PFSK-1 (cell line): Measurements from ENCODE around the gene GOLGA6B. TPM values are rescaled to one million over a fixed set of nuclear protein-coding genes. Genes with fewer than 3 reads are reported as not detected.
"Not testable (repeated sequence)": the region's sequence is repeated elsewhere in the genome, so short reads cannot be mapped to it uniquely, and the experiment has no call there.

ENCODE experiments used
- FOXP2 ChIP-seq: optimal IDR thresholded peaks from 2 replicates; pipeline ENCODE3; 2011; ENCODE audit warnings: borderline replicate concordance, control low read depth, inconsistent platforms; ENCODE audit not compliant: insufficient read depth; ENCODE audit errors: extremely low read length, extremely low read depth
- POLR2AphosphoS5 ChIP-seq: IDR thresholded peaks from 2 replicates; pipeline ENCODE4 v1.6.1; 2012; ENCODE audit warnings: low read depth, mild to moderate bottlenecking, control low read depth, low read length, moderate library complexity
- REST ChIP-seq, 2 experiments: IDR thresholded peaks; 2 replicates each; pipeline versions ENCODE4 v1.6.1 to v1.8.0; 2011 to 2012; ENCODE audit warnings: low read depth in 2 of 2, low read length in 2 of 2, control low read depth in 1 of 2, inconsistent platforms in 1 of 2, mild to moderate bottlenecking in 1 of 2, moderate library complexity in 1 of 2; ENCODE audit not compliant: insufficient read depth in 1 of 2
- SIN3A ChIP-seq: IDR thresholded peaks from 2 replicates; pipeline ENCODE4 v1.6.1; 2012; ENCODE audit warnings: mild to moderate bottlenecking, low read length, moderate library complexity, borderline replicate concordance; ENCODE audit not compliant: insufficient read depth
- TAF1 ChIP-seq: IDR thresholded peaks from 2 replicates; pipeline ENCODE4 v1.6.1; 2012; ENCODE audit warnings: low read length, control low read depth, borderline replicate concordance; ENCODE audit not compliant: insufficient read depth
- polyA plus RNA-seq: library from polyadenylated mRNA; unstranded; fragments of >200 nt; gene quantifications from one replicate; pipeline ENCODE4 v1.2.1, GENCODE V29; 2012; ENCODE audit warnings: low read depth, missing spikeins; ENCODE audit not compliant: insufficient read length

GOLGA6B gene
- polyA plus RNA-seq: not detected

GRCh38 chr15:72654397-72654796, at the start of gene GOLGA6B:
Gene GOLGA6B, plus strand, starts transcription at chr15:72654697. Its CDS starts 41 bp downstream, at chr15:72654738.
- TF ChIP-seq REST (IDR thresholded peaks at IDR 0.05; ENCODE audit: insufficient read depth in 1 of 2, low read depth in 2 of 2, low read length in 2 of 2); SIN3A; POLR2AphosphoS5: not testable (repeated sequence)

GRCh38 chr15:72604794-72605193, 49.7 kb upstream of the GOLGA6B start:
- no peak for TF ChIP-seq SIN3A

DNA sequence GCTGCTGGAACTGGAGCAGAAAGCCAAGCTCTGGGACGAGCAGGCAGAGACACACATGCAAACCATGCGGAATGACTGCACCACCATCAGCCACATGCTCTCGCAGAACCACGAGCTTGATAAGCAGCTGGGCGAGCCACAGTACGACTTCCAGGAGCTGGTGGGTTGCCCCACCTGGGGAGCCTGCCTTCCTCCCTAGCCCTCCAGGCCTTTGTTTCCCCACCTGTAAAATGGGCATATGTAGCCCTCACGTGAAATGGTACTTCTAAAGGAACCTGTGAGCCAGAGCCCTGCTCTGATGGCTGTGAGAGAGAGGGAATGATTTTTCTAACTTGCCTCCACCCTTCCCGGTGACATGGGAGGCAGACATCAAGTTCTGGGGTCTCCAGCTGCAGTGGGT, 44.6 kb upstream of the GOLGA6B start:
- TF ChIP-seq POLR2AphosphoS5 (no peak), TAF1 (no peak), SIN3A (no peak), REST (IDR thresholded peaks at IDR 0.05; ENCODE audit: insufficient read depth in 1 of 2, low read depth in 2 of 2, low read length in 2 of 2) (no peak), FOXP2 (no peak)

- no peak for TF ChIP-seq TAF1
- TF ChIP-seq SIN3A: no peak
- no peak for TF ChIP-seq FOXP2
- TF ChIP-seq REST (IDR thresholded peaks at IDR 0.05; ENCODE audit: insufficient read depth in 1 of 2, low read depth in 2 of 2, low read length in 2 of 2): no peak
- TF ChIP-seq POLR2AphosphoS5: no peak
Observed at GRCh38 chr15:72614810-72615532, 39.5 kb upstream of the GOLGA6B start.

DNA sequence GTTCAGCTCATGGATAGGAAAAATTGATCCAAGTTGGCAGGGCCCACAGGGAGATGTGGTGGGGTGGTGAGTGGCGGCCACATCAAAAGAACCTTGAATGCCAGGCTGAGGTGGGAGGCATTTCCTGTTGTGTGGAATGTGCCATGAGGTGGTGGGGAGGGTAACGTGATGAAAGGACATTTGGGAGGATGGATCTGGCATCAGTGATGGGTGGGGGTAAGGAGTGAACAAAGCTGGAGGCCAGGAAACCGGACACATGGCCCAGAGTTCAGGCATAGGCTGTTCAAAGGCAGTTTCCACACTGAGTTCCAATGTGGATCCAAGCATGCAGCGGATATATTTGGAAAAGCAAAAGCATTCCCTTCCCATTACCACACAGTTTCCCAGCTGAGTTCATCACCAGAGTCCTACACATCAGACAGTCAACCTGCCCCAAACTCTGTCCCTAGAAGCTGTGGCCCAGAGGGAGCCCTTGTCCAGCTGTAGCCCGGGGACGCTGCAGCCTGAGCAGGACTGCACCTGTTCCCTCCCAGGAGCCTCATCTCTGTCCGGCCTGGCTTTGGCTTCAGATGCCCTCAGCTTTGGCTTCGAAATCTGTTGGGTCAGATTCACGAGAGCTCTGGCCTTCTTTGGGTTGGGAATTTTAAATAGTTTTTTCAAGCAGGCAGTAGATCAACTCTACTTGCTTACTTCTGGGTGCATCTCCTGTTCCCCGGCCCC, 37.8 kb upstream of the GOLGA6B start:
- no peak for TF ChIP-seq TAF1
- no peak for TF ChIP-seq FOXP2
- no peak for TF ChIP-seq SIN3A
- no peak for TF ChIP-seq POLR2AphosphoS5
- no peak for TF ChIP-seq REST (IDR thresholded peaks at IDR 0.05; ENCODE audit: insufficient read depth in 1 of 2, low read depth in 2 of 2, low read length in 2 of 2)
